Nephron progenitor cell (in vitro differentiated cells): ENCODE measurements around the gene CIDEB.

Experiments used
- DNase-seq: peaks from one replicate; pipeline ENCODE4 v3.0.0; 2021
- H3K27ac Mint-ChIP-seq: 2 replicates; pipeline ENCODE4 v1.8.0; 2021; ENCODE audit warnings: mild to moderate bottlenecking, moderate library complexity, mixed read lengths
- H3K27me3 Mint-ChIP-seq: 2 replicates; pipeline ENCODE4 v1.8.0; 2021; ENCODE audit warnings: mild to moderate bottlenecking, low read depth, mixed read lengths; ENCODE audit not compliant: poor library complexity
- H3K36me3 Mint-ChIP-seq: 2 replicates; pipeline ENCODE4 v1.8.0; 2021; ENCODE audit warnings: low read depth, mixed read lengths
- H3K4me1 Mint-ChIP-seq: 2 replicates; pipeline ENCODE4 v1.8.0; 2021; ENCODE audit warnings: mixed read lengths
- H3K4me3 Mint-ChIP-seq: 2 replicates; pipeline ENCODE4 v1.8.0; 2021; ENCODE audit warnings: mild to moderate bottlenecking, moderate library complexity, mixed read lengths
- H3K9me3 Mint-ChIP-seq: 2 replicates; pipeline ENCODE4 v1.8.0; 2021; ENCODE audit warnings: mild to moderate bottlenecking, moderate library complexity, mixed read lengths
- CTCF ChIP-seq: fragments of 200-600 bp; sonication (generic); IDR thresholded peaks from 2 replicates; pipeline ENCODE4 v1.5.0; 2021; ENCODE audit warnings: antibody characterized with exemption

CIDEB gene

GRCh38 chr14:24283796-24284460, 23.8 kb downstream of the CIDEB start:
- Mint-ChIP-seq H3K27ac (no peak overlapping the region), H3K4me1 (peaks cover 10% of the 10 kb centered on the region), H3K4me3 (no peak overlapping the region), H3K9me3 (no peaks in the 10 kb centered on the region), H3K27me3 (peaks cover 4% of the 10 kb centered on the region), H3K36me3 (no peaks in the 10 kb centered on the region)
- TF ChIP-seq CTCF, result no peak
- DNase-seq, result no peak

GRCh38 chr14:24282736-24283135, 25.0 kb downstream of the CIDEB start:
- no peak overlapping the region for H3K4me3 Mint-ChIP-seq
- no peak for DNase-seq
- peaks cover 4% of the 10 kb centered on the region for H3K27me3 Mint-ChIP-seq
- H3K9me3 Mint-ChIP-seq, result no peaks in the 10 kb centered on the region
- TF ChIP-seq CTCF, result no peak
- H3K4me1 Mint-ChIP-seq, result peaks cover 6% of the 10 kb centered on the region
- H3K36me3 Mint-ChIP-seq, result no peaks in the 10 kb centered on the region
- H3K27ac Mint-ChIP-seq, result no peak overlapping the region

GRCh38 chr14:24281636-24282035, 26.1 kb downstream of the CIDEB start:
- no peak for DNase-seq
- Mint-ChIP-seq H3K27ac (no peak overlapping the region), H3K4me3 (no peak overlapping the region), H3K9me3 (no peaks in the 10 kb centered on the region), H3K4me1 (no peaks in the 10 kb centered on the region), H3K27me3 (peaks cover 11% of the 10 kb centered on the region), H3K36me3 (no peaks in the 10 kb centered on the region)
- no peak for TF ChIP-seq CTCF

- H3K27ac Mint-ChIP-seq, result no peak overlapping the region
Measured at GRCh38 chr14:24280797-24281460, 26.8 kb downstream of the CIDEB start.

GRCh38 chr14:24279301-24280186, 28.2 kb downstream of the CIDEB start:
- Mint-ChIP-seq H3K27me3 (peaks cover 12% of the 10 kb centered on the region), H3K4me3 (no peak overlapping the region), H3K9me3 (no peaks in the 10 kb centered on the region), H3K27ac (no peak overlapping the region), H3K4me1 (no peaks in the 10 kb centered on the region), H3K36me3 (no peaks in the 10 kb centered on the region)
- DNase-seq, result no peak
- no peak for TF ChIP-seq CTCF

More at GRCh38 chr14:24280797-24281460, 26.8 kb downstream of the CIDEB start:
- H3K36me3 Mint-ChIP-seq, result no peaks in the 10 kb centered on the region
- no peaks in the 10 kb centered on the region for H3K9me3 Mint-ChIP-seq
- TF ChIP-seq CTCF, result no peak
- DNase-seq, result no peak
- no peak overlapping the region for H3K4me3 Mint-ChIP-seq
- H3K4me1 Mint-ChIP-seq, result no peaks in the 10 kb centered on the region
- H3K27me3 Mint-ChIP-seq, result peaks cover 12% of the 10 kb centered on the region
